K562 (cell line): Measurements from ENCODE around the gene RAMP2. TPM values are rescaled to one million over a fixed set of nuclear protein-coding genes. Genes with fewer than 3 reads are reported as not detected.

Experiments
- ATF1 ChIP-seq, 2 experiments: fragments of 450-650 bp in 1 of 2; IDR thresholded peaks; 2 replicates each; pipeline ENCODE4 v1.6.1; 2016; ENCODE audit warnings: missing compliant biosample characterization in 1 of 2, missing genetic modification characterization in 1 of 2
- CBFB ChIP-seq: sonication (generic); formaldehyde crosslinking; IDR thresholded peaks from 2 replicates; pipeline ENCODE4 v1.4.0; 2020; ENCODE audit warnings: mild to moderate bottlenecking, missing genetic modification reagents
- CHD1 ChIP-seq: fragments of 200-600 bp; sonication (generic); IDR thresholded peaks from one replicate; pipeline ENCODE4 v1.6.1; 2012; ENCODE audit warnings: mild to moderate bottlenecking, moderate library complexity, low read length, inconsistent platforms
- ELF1 ChIP-seq: fragments of 200-800 bp; sonication (Bioruptor generic); IDR thresholded peaks from 2 replicates; pipeline ENCODE4 v1.6.1; 2016; ENCODE audit warnings: missing genetic modification characterization, missing compliant biosample characterization
- HDAC2 ChIP-seq: fragments of 450-650 bp; IDR thresholded peaks from 2 replicates; pipeline ENCODE4 v1.6.1; 2016; ENCODE audit warnings: mild to moderate bottlenecking
- HNRNPL ChIP-seq: fragments of 200-400 bp; formaldehyde crosslinking; IDR thresholded peaks from 2 replicates; pipeline ENCODE4 v1.6.1; 2017; ENCODE audit warnings: low read depth, mild to moderate bottlenecking, low read length
- L3MBTL2 ChIP-seq: fragments of 450-650 bp; IDR thresholded peaks from 2 replicates; pipeline ENCODE4 v1.6.1; 2016; ENCODE audit warnings: mild to moderate bottlenecking, moderate library complexity
- NR2C1 ChIP-seq, 2 experiments: fragments of 450-650 bp; IDR thresholded peaks; 2 replicates each; pipeline ENCODE4 v1.6.1; 2017; ENCODE audit warnings: mild to moderate bottlenecking in 2 of 2, antibody characterized with exemption in 1 of 2, inconsistent platforms in 1 of 2, missing compliant biosample characterization in 1 of 2, missing genetic modification characterization in 1 of 2
- POLR2AphosphoS5 ChIP-seq: IDR thresholded peaks from 2 replicates; pipeline ENCODE4 v1.6.1; 2011; ENCODE audit warnings: mild to moderate bottlenecking, low read depth, low read length, moderate library complexity; ENCODE audit not compliant: control insufficient read depth, insufficient read depth
- POLR2G ChIP-seq: fragments of 200-400 bp; formaldehyde crosslinking; IDR thresholded peaks from 2 replicates; pipeline ENCODE4 v1.6.1; 2017; ENCODE audit warnings: low read depth, mild to moderate bottlenecking, antibody characterized with exemption, low read length, moderate library complexity
- RUNX1 ChIP-seq: sonication (generic); IDR thresholded peaks from 2 replicates; pipeline ENCODE4 v1.6.1; 2016; ENCODE audit warnings: antibody characterized with exemption, low read depth
- SIN3A ChIP-seq, 2 experiments: fragments of 150-350 bp in 1 of 2; IDR thresholded peaks; 2 replicates each; pipeline ENCODE4 v1.6.1; 2011 to 2016; ENCODE audit warnings: borderline replicate concordance in 2 of 2, low read depth in 2 of 2, low read length in 2 of 2, mild to moderate bottlenecking in 2 of 2, moderate library complexity in 2 of 2; ENCODE audit not compliant: control insufficient read depth in 1 of 2
- SMAD4 ChIP-seq: fragments of 250-450 bp; sonication (Bioruptor Pico); conservative IDR thresholded peaks from 2 replicates; pipeline ENCODE4 v1.8.0; 2021; ENCODE audit warnings: inconsistent platforms, mild to moderate bottlenecking, moderate library complexity
- SMARCA5 ChIP-seq: fragments of 450-650 bp; IDR thresholded peaks from 2 replicates; pipeline ENCODE4 v1.6.1; 2016
- TBP ChIP-seq: optimal IDR thresholded peaks from 2 replicates; pipeline ENCODE3; 2011; ENCODE audit warnings: low read depth, low read length, improper control_type of control experiment
- ZNF3 ChIP-seq: fragments of 250-450 bp; sonication (Bioruptor Pico); IDR thresholded peaks from 2 replicates; pipeline ENCODE4 v1.5.0; 2021; ENCODE audit warnings: mild to moderate bottlenecking, moderate library complexity
- ZNF644 ChIP-seq: fragments of 200-800 bp; sonication (Bioruptor generic); IDR thresholded peaks from 2 replicates; pipeline ENCODE4 v1.6.1; 2016; ENCODE audit warnings: low read depth, missing genetic modification characterization, missing compliant biosample characterization
- ZNF75A ChIP-seq: fragments of 450-650 bp; formaldehyde crosslinking; IDR thresholded peaks from 2 replicates; pipeline ENCODE4 v1.4.0; 2020; ENCODE audit warnings: mild to moderate bottlenecking
- polyA plus RNA-seq, 8 experiments: library from polyadenylated mRNA; depleted of rRNA in 4 of 8; stranded (reverse) in 5 of 8; unstranded in 3 of 8; fragments of >200 nt; fragmentation: Nextera tagmentation in 2 of 8; fragmentation: Illumina TruSeq in 1 of 8; extraction: Ambion mirVana in 2 of 8; extraction: Trizol in 1 of 8; gene quantifications; 2 replicates each; pipeline versions ENCODE4 v1.2.1 to v1.2.3, GENCODE V29; 2011 to 2014; ENCODE audit warnings: inconsistent platforms in 1 of 8, missing spikeins in 1 of 8
- total RNA-seq, 7 experiments: library from RNA; depleted of rRNA in 6 of 7; stranded (reverse); fragments of >200 nt in 6 of 7; fragmentation: Illumina TruSeq in 2 of 7; extraction: Trizol in 2 of 7; gene quantifications; 2 replicates each; pipeline versions ENCODE4 v1.2.1 to v1.2.3, GENCODE V29; 2011 to 2021; ENCODE audit warnings: low replicate concordance in 1 of 7
- TF ChIP-seq, protein P1 (sequence below): sonication (generic); formaldehyde crosslinking; IDR thresholded peaks from 2 replicates; pipeline ENCODE4 v1.8.1; 2023; ENCODE audit warnings: mild to moderate bottlenecking, missing genetic modification reagents
- TF ChIP-seq, protein P2 (sequence below): conservative IDR thresholded peaks from 2 replicates; pipeline ENCODE4 v1.6.1; 2011; ENCODE audit warnings: low read depth, mild to moderate bottlenecking, low read length; ENCODE audit not compliant: control insufficient read depth
- TF ChIP-seq, protein P3 (sequence below), 2 experiments: IDR thresholded peaks; 2 replicates each; pipeline ENCODE4 v1.6.1; 2011; ENCODE audit warnings: borderline replicate concordance in 1 of 2, control low read depth in 1 of 2, low read depth in 1 of 2, low read length in 1 of 2, mild to moderate bottlenecking in 1 of 2, mixed read lengths in 1 of 2, moderate library complexity in 1 of 2; ENCODE audit not compliant: insufficient read depth in 1 of 2, insufficient read length in 1 of 2, poor library complexity in 1 of 2, severe bottlenecking in 1 of 2; ENCODE audit errors: extremely low read depth in 1 of 2

RAMP2 gene
- total and polyA plus RNA-seq, 9 of the 15 experiments (the other 6 are each of a cell fraction or from before 2014, with no cell fraction given), result not detected

DNA sequence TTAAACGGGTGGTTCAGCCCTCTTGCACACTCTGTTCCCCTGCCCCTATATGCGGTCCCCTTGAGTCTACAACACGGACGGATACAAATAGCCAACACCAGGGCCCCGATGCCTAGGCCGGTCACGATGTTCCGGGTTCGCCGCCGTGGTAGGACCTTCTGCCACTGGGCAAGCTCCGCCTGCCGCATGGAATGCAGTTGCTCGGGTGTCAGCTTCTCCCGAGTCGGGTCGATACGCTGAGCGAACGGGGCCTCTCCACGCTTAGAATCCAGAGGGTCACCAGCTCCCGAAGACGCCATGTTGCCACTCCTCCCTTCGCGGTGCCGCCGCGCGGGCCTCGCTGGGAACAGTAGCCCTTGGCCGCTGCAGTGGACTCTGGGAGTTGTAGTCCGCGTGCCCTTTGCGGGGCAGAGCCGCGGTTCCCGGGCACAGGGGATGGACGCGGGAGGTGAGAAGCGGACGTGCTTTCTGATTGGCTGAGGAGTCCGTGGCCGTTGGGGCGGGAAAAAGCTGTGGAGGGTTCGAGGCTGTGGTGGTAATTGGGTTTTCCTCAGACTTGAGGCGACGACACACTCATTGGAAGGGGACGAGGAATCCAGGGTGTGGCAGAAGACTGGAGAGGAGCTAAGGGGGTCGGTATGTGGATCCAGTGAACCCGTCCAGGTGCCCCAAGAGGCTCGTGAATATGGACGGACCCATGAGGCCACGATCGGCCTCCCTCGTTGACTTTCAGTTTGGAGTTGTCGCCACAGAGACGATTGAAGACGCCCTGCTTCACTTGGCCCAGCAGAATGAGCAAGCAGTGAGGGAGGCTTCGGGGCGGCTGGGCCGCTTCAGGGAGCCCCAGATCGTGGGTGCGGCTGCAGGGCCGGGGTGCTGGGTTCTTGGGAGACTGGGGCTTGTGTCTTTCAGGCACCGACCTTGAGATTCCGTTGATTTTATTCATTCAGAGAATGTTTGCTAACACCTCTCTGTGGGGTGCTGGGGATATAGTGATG is 37.7 kb downstream of the RAMP2 start, which contains the start of the genes CNTD1 and COA3 (continued):
- peak; percentile 75 to 79; a peak in 1 of 4 replicates for TF ChIP-seq SIN3A (IDR thresholded peaks at IDR 0.05; ENCODE audit: borderline replicate concordance in 2 of 2, control insufficient read depth in 1 of 2, low read depth in 2 of 2, low read length in 2 of 2)
- 0 out of 2 replicates have a peak, but pooled peaks have one; percentile 23 for TF ChIP-seq RUNX1
- TF ChIP-seq, protein P1, sequence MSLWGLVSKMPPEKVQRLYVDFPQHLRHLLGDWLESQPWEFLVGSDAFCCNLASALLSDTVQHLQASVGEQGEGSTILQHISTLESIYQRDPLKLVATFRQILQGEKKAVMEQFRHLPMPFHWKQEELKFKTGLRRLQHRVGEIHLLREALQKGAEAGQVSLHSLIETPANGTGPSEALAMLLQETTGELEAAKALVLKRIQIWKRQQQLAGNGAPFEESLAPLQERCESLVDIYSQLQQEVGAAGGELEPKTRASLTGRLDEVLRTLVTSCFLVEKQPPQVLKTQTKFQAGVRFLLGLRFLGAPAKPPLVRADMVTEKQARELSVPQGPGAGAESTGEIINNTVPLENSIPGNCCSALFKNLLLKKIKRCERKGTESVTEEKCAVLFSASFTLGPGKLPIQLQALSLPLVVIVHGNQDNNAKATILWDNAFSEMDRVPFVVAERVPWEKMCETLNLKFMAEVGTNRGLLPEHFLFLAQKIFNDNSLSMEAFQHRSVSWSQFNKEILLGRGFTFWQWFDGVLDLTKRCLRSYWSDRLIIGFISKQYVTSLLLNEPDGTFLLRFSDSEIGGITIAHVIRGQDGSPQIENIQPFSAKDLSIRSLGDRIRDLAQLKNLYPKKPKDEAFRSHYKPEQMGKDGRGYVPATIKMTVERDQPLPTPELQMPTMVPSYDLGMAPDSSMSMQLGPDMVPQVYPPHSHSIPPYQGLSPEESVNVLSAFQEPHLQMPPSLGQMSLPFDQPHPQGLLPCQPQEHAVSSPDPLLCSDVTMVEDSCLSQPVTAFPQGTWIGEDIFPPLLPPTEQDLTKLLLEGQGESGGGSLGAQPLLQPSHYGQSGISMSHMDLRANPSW (CRISPR knock-in tag), result peak; percentile 80; the same call in 1 of the 2 replicates
- peak; percentile 29; the same call in 1 of the 2 replicates for TF ChIP-seq CBFB (CRISPR knock-in tag)
- 0 out of 2 replicates have a peak, but pooled peaks have one; percentile 32 for TF ChIP-seq SMAD4
- peak; percentile 82 for TF ChIP-seq HDAC2
- TF ChIP-seq, protein P2, sequence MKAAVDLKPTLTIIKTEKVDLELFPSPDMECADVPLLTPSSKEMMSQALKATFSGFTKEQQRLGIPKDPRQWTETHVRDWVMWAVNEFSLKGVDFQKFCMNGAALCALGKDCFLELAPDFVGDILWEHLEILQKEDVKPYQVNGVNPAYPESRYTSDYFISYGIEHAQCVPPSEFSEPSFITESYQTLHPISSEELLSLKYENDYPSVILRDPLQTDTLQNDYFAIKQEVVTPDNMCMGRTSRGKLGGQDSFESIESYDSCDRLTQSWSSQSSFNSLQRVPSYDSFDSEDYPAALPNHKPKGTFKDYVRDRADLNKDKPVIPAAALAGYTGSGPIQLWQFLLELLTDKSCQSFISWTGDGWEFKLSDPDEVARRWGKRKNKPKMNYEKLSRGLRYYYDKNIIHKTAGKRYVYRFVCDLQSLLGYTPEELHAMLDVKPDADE, result peak; percentile 82
- TF ChIP-seq ZNF644 (tag), result 0 out of 2 replicates have a peak, but pooled peaks have one; percentile 42
- TF ChIP-seq ATF1 (CRISPR knock-in tag; IDR thresholded peaks at IDR 0.05), result no peak
- TF ChIP-seq ATF1 (tag; IDR thresholded peaks at IDR 0.05), result peak; percentile 72
- TF ChIP-seq POLR2AphosphoS5, result peak; percentile 66; the same call in 1 of the 2 replicates
- TF ChIP-seq L3MBTL2, result peak; percentile 100
- peak; percentile 35; the same call in 1 of the 2 replicates for TF ChIP-seq ELF1 (tag)
- TF ChIP-seq TBP, result peak; percentile 47
- 0 out of 2 replicates have a peak, but pooled peaks have one; percentile 61 for TF ChIP-seq HNRNPL
- TF ChIP-seq POLR2G, result peak; percentile 90
- TF ChIP-seq NR2C1 (IDR thresholded peaks at IDR 0.05), result peak; percentile 60
- peak; percentile 84 for TF ChIP-seq NR2C1 (tag; IDR thresholded peaks at IDR 0.05)
- 0 out of 2 replicates have a peak, but pooled peaks have one; percentile 56 for TF ChIP-seq ZNF3 (CRISPR knock-in tag)
- TF ChIP-seq CHD1, result no peak
- TF ChIP-seq SMARCA5, result peak; percentile 83; the same call in 1 of the 2 replicates
- TF ChIP-seq, protein P3, sequence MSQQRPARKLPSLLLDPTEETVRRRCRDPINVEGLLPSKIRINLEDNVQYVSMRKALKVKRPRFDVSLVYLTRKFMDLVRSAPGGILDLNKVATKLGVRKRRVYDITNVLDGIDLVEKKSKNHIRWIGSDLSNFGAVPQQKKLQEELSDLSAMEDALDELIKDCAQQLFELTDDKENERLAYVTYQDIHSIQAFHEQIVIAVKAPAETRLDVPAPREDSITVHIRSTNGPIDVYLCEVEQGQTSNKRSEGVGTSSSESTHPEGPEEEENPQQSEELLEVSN (IDR thresholded peaks at IDR 0.05; ENCODE audit: borderline replicate concordance in 1 of 2, extremely low read depth in 1 of 2, insufficient read depth in 1 of 2, insufficient read length in 1 of 2, low read depth in 1 of 2, low read length in 1 of 2, poor library complexity in 1 of 2, severe bottlenecking in 1 of 2), result peak; percentile 97
- no peak for TF ChIP-seq ZNF75A (CRISPR knock-in tag)
